ENCODE data around the gene SPAG5.

The SPAG5 gene

GRCh38 chr17:28547096-28547622 is 51.7 kb downstream of the SPAG5 start:
- no peak for DNase-seq (ENCODE audit: low spot score)
- H3K9me3 ChIP-seq (ENCODE audit: severe bottlenecking), result no peaks in the 10 kb centered on the region

GRCh38 chr17:28545787-28546415 is 52.9 kb downstream of the SPAG5 start:
- no peak overlapping the region for H3K4me3 ChIP-seq (ENCODE audit: severe bottlenecking)
- DNase-seq (ENCODE audit: low spot score) (no peak), ATAC-seq (ENCODE audit: low read depth) (no peak)
- no peaks in the 10 kb centered on the region for H3K4me1 ChIP-seq (ENCODE audit: insufficient read depth, poor library complexity, severe bottlenecking)
- H3K27me3 ChIP-seq (ENCODE audit: insufficient read depth, poor library complexity, severe bottlenecking), result no peaks in the 10 kb centered on the region
- H3K27ac ChIP-seq (ENCODE audit: poor library complexity, severe bottlenecking), result no peak overlapping the region
- no peaks in the 10 kb centered on the region for H3K36me3 ChIP-seq (ENCODE audit: low read depth)
- H3K9me3 ChIP-seq (ENCODE audit: severe bottlenecking), result no peaks in the 10 kb centered on the region
- TF ChIP-seq CTCF (IDR thresholded peaks at IDR 0.05; ENCODE audit: poor library complexity, severe bottlenecking), result no peak

More at GRCh38 chr17:28547096-28547622, 51.7 kb downstream of the SPAG5 start:
- H3K36me3 ChIP-seq (ENCODE audit: low read depth), result no peaks in the 10 kb centered on the region
- H3K4me1 ChIP-seq (ENCODE audit: insufficient read depth, poor library complexity, severe bottlenecking), result no peaks in the 10 kb centered on the region
- H3K27me3 ChIP-seq (ENCODE audit: insufficient read depth, poor library complexity, severe bottlenecking), result no peaks in the 10 kb centered on the region
- ATAC-seq (ENCODE audit: low read depth), result no peak
- H3K4me3 ChIP-seq (ENCODE audit: severe bottlenecking), result no peak overlapping the region
- TF ChIP-seq CTCF (IDR thresholded peaks at IDR 0.05; ENCODE audit: poor library complexity, severe bottlenecking), result no peak
- H3K27ac ChIP-seq (ENCODE audit: poor library complexity, severe bottlenecking), result no peak overlapping the region

- no peak for ATAC-seq (ENCODE audit: low read depth)
- Histone ChIP-seq H3K4me3 (ENCODE audit: severe bottlenecking) (no peak overlapping the region), H3K27ac (ENCODE audit: poor library complexity, severe bottlenecking) (no peak overlapping the region), H3K27me3 (ENCODE audit: insufficient read depth, poor library complexity, severe bottlenecking) (no peaks in the 10 kb centered on the region), H3K4me1 (ENCODE audit: insufficient read depth, poor library complexity, severe bottlenecking) (no peaks in the 10 kb centered on the region), H3K36me3 (ENCODE audit: low read depth) (no peaks in the 10 kb centered on the region), H3K9me3 (ENCODE audit: severe bottlenecking) (no peaks in the 10 kb centered on the region)
- no peak for TF ChIP-seq CTCF (IDR thresholded peaks at IDR 0.05; ENCODE audit: poor library complexity, severe bottlenecking)
- DNase-seq (ENCODE audit: low spot score), result no peak
Measured at GRCh38 chr17:28545141-28545503, 53.7 kb downstream of the SPAG5 start.

GRCh38 chr17:28544402-28545140 is 54.3 kb downstream of the SPAG5 start:
- Histone ChIP-seq H3K4me3 (ENCODE audit: severe bottlenecking) (no peak overlapping the region), H3K27me3 (ENCODE audit: insufficient read depth, poor library complexity, severe bottlenecking) (no peaks in the 10 kb centered on the region), H3K27ac (ENCODE audit: poor library complexity, severe bottlenecking) (no peak overlapping the region), H3K9me3 (ENCODE audit: severe bottlenecking) (no peaks in the 10 kb centered on the region), H3K36me3 (ENCODE audit: low read depth) (no peaks in the 10 kb centered on the region), H3K4me1 (ENCODE audit: insufficient read depth, poor library complexity, severe bottlenecking) (no peaks in the 10 kb centered on the region)
- no peak for ATAC-seq (ENCODE audit: low read depth)
- TF ChIP-seq CTCF (IDR thresholded peaks at IDR 0.05; ENCODE audit: poor library complexity, severe bottlenecking), result no peak
- no peak for DNase-seq (ENCODE audit: low spot score)

- TF ChIP-seq CTCF (IDR thresholded peaks at IDR 0.05; ENCODE audit: poor library complexity, severe bottlenecking), result no peak
- H3K27me3 ChIP-seq (ENCODE audit: insufficient read depth, poor library complexity, severe bottlenecking), result no peaks in the 10 kb centered on the region
- no peaks in the 10 kb centered on the region for H3K36me3 ChIP-seq (ENCODE audit: low read depth)
- DNase-seq (ENCODE audit: low spot score) (no peak), ATAC-seq (ENCODE audit: low read depth) (no peak)
- no peak overlapping the region for H3K4me3 ChIP-seq (ENCODE audit: severe bottlenecking)
- H3K9me3 ChIP-seq (ENCODE audit: severe bottlenecking), result no peaks in the 10 kb centered on the region
- no peaks in the 10 kb centered on the region for H3K4me1 ChIP-seq (ENCODE audit: insufficient read depth, poor library complexity, severe bottlenecking)
- no peak overlapping the region for H3K27ac ChIP-seq (ENCODE audit: poor library complexity, severe bottlenecking)
Measured at GRCh38 chr17:28541439-28541838, 57.4 kb downstream of the SPAG5 start.

Measured in RWPE2 (cell line).